ENCODE data around the gene LRGUK.

DNA sequence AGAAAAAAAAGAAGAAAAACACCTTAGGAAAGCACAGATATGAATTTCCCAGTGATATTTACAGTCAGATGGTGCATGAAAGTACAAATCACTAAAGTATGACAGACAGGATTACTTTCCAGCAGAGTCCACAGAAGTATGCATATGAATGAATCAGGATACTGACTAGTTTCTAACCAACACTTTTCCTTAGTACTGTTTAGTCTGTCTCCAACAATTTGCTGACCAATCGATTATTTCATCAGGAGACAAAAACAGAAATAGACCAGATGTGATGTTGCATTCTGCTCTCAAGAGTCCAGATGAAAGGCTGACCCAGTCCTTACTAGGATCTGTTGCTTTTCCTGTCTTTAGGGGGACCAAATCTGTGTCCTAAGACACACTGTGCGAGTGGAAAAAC lies 175.0 kb downstream of the LRGUK start:
- TF ChIP-seq, protein P1, sequence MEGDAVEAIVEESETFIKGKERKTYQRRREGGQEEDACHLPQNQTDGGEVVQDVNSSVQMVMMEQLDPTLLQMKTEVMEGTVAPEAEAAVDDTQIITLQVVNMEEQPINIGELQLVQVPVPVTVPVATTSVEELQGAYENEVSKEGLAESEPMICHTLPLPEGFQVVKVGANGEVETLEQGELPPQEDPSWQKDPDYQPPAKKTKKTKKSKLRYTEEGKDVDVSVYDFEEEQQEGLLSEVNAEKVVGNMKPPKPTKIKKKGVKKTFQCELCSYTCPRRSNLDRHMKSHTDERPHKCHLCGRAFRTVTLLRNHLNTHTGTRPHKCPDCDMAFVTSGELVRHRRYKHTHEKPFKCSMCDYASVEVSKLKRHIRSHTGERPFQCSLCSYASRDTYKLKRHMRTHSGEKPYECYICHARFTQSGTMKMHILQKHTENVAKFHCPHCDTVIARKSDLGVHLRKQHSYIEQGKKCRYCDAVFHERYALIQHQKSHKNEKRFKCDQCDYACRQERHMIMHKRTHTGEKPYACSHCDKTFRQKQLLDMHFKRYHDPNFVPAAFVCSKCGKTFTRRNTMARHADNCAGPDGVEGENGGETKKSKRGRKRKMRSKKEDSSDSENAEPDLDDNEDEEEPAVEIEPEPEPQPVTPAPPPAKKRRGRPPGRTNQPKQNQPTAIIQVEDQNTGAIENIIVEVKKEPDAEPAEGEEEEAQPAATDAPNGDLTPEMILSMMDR (IDR thresholded peaks at IDR 0.05): no peak
- no peak for TF ChIP-seq POLR2A (IDR thresholded peaks at IDR 0.05)
- no peak for TF ChIP-seq EP300 (IDR thresholded peaks at IDR 0.05; ENCODE audit: low read depth)

Data from transverse colon (tissue), 3 donors.